ENCODE measurements around the gene KCTD20.

- TF ChIP-seq EZH2 (IDR thresholded peaks at IDR 0.05): no peak
- no peak for TF ChIP-seq POLR2AphosphoS5 (IDR thresholded peaks at IDR 0.05; ENCODE audit: borderline replicate concordance, low read depth, low read length)
Measured at GRCh38 chr6:36428911-36429310, 13.9 kb upstream of the KCTD20 start.

Data from SK-N-MC (cell line).